Fibroblast of the conjunctiva (primary cell): ENCODE measurements around the gene MTARC1.

Experiments used
- DNase-seq: peaks from one replicate; pipeline ENCODE4 v3.0.0-alpha.2; 2010; ENCODE audit warnings: low read depth

The MTARC1 gene

GRCh38 chr1:220786337-220787068, at the start of gene MTARC1:
Gene MTARC1 (plus strand): TSS chr1:220786913. CDS start chr1:220786945, 32 bp downstream.
- peak; percentile 14 for DNase-seq

GRCh38 chr1:220741349-220741748, 45.4 kb upstream of the MTARC1 start:
- DNase-seq = no peak

DNA sequence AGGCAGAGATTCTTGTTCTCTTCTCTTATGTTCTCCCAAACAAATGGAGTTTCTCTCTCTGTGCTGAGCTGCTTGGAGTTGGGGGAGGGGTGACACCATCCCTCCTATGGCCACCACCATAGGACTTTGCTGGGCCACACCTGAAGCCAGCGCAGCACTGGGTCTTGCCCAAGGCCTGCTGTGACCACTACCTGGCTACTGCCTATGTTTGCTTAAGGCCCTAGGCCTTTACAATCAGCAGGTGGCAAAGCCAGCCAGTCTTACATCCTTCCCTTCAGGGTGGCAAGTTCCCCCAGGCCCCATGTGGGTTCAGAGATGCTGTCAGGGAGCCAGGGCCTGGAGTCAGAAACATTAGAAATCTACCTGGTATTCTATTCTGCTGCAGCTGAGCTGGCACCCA, 44.9 kb upstream of the MTARC1 start:
- DNase-seq = no peak

- no peak for DNase-seq
Observed at GRCh38 chr1:220742520-220742919, 44.2 kb upstream of the MTARC1 start.

DNA sequence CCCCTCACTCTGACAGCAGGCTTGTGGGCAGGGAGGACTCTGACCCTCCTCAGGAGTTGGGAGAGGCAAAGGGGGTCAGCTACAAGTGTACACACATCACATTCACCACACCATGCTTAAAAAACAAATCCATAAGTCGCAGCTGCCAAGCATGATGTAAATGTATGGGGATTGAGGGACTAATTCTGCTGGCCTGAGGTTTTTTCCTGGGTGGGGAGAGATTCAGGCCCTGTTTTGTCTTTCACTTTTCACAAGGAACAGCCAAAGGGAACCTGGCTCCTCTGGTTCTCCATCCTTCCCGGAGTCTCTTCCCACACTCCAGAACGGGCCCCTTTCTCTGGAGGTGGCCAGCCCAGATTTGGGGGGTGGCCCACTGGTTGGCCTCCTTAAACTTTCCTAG, 39.9 kb upstream of the MTARC1 start:
- DNase-seq = no peak

DNA sequence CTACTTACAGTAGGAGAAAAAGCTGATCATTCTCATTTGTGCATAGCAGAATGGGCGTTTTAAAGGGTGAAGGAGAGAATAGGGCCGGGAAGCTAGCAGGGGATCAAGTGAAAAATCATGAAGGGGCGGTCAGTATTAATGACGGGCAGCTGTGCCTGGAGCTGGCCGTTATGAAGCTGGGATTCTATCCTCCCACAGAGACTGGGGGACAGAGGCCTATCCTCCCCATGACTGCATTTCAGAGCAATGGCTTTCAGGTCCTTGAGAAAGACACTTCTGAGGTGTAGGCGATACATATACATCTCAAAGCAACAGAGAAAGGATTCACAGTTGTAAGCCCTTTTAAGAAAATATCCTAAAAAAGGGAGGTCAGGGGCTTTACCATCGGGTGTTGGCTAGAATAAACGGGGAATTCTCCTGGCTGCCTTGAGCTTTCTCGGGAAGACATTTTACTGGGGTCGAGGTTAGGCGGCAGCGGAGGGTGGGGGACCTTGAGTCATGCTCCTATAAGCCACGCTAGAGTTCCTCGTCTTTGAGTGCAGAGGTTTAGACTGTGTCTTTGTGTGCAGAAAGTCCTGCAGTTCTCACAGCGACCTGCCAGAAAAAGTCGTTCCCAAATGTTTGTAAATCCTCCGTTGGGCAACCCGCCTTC, 39.1 kb upstream of the MTARC1 start:
- DNase-seq = no peak

GRCh38 chr1:220748089-220748934, 38.4 kb upstream of the MTARC1 start, which contains the start of gene MTARC2:
Gene MTARC2 (plus strand): TSS chr1:220748322. CDS start chr1:220748532, 210 bp downstream.
- DNase-seq = peak; percentile 40

- DNase-seq = no peak
Observed at GRCh38 chr1:220748936-220749335, 37.8 kb upstream of the MTARC1 start.

GRCh38 chr1:220750131-220750515, 36.6 kb upstream of the MTARC1 start:
- no peak for DNase-seq

GRCh38 chr1:220751111-220751510, 35.6 kb upstream of the MTARC1 start:
- no peak for DNase-seq

GRCh38 chr1:220754212-220754917, 32.3 kb upstream of the MTARC1 start:
- no peak for DNase-seq

GRCh38 chr1:220754918-220755295, 31.8 kb upstream of the MTARC1 start:
- no peak for DNase-seq

DNA sequence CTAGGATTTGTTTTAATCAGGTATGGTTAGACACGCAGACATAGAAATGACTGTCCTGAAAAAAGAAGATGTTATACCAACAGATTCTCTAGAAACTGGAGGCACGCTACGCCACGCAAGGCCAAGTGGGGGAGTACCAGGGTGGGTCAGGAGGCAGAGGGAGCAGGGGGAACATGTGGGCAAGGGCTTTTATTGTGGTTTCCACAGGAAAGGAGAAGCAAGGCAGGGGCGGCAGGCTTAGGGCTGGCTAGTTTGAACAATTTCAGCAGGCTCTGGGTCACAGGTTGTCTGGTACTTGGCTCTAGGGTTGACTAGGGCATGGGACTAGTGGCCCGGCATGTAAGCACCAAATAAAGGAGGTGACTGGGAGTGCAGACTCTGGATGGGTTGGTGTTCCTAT, 31.4 kb upstream of the MTARC1 start:
- no peak for DNase-seq

DNA sequence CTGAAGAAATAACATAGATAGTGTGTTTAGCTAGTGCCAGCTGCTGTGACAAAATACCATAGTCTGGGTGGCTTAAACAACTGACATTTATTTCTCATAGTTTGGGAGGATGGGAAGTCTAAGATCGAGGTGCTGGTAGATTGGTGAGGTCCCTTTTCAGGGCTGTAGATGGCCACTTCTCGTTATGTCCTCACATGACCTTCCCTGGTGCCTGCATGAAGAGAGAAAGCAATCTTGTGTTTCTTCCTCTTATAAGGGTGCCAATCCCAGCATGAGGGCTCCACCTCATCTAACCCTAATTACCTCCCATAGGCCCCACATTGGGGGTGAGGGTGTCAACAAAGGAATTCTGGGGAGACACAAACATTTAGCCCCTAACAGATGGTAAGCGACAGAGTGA, 29.3 kb upstream of the MTARC1 start:
- DNase-seq = no peak

GRCh38 chr1:220759147-220759546, 27.6 kb upstream of the MTARC1 start:
- no peak for DNase-seq

- no peak for DNase-seq
Observed at GRCh38 chr1:220761688-220762427, 24.9 kb upstream of the MTARC1 start.

DNA sequence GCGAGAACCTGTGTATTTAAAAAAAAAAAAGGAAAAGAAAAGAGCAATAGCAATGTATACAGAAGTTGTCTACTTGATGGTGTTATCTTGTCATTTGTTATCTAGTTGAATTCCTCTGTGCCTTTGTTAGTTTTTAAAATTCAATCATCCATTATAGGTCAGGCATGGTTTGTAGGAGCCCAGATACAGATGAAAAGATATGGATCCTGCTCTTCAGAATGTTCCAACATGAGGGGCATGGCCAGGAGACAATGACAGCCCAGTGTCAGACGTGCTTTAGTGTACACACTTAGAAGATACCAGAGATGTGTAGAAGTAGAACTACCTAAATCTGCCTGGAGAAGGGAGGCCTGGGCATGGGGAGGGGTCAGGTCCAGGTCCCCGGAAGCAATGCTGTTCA, 22.0 kb upstream of the MTARC1 start:
- DNase-seq = no peak

DNA sequence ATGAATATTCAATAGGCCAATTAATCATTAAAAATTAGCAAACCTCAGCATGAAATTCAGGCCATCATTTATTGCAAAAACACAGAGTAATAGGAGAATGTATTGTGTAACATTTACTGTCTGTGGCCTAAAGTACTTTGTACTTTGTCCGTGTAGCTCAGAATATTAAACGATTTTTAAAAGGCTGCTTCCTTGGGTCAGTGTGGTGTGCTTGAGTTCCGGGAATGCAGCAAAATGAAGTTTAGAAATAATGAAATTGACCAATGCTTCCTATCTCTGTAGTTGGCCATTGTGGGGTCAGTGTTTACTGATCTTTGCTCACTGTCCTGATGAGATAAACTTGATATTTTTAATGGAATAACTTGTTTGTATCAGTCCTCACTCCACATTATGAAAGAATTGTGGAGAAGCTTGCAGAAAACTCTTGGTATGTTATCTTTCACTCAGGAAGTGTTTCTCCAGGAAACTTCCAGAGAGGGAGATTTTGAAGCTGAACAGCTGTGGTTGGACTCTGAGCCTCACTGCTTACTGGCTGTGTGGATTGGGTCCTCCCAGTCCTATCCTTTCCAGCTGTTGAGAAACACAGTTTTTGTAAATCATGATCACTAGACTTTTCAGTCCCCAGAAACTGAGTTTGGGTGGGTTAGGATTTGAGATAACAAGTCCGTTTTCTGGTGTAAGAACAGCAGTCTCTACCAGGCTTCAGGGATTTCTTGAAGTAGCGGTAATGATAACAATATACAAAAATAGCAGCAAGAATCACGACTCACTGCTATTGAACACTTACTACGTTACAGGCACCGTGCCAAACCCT, 19.2 kb upstream of the MTARC1 start:
- DNase-seq = no peak

GRCh38 chr1:220768126-220768601, 18.5 kb upstream of the MTARC1 start:
- no peak for DNase-seq

DNA sequence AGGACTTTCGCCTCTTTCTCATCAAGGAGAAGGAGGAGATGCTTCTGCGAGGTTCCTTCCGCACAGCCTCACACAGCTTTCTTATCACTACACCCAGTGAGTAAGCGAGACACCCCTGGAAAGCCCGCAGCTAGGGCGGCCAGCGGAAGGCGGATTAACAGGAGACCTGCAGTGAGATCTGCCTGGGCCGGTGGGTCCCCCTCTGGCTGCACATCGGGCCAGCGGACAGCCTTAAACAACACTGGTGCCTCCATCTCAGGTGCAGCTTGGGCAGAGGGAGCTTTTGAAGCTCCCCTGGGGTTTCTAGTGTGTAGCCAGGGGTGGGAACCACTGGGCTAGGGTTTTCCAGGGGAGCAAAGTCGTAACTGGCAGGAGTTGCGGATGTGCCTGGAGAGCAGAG, 17.5 kb upstream of the MTARC1 start:
- no peak for DNase-seq
